GM19463 (cell line): ENCODE data around the gene YEATS4.

Source experiments
- ATAC-seq: cut with Tn5 transposase; IDR thresholded peaks from one replicate; pipeline ENCODE4 v1.9.1; 2021; ENCODE audit warnings: mild to moderate bottlenecking, moderate library complexity; ENCODE audit not compliant: unreplicated experiment

YEATS4 gene

GRCh38 chr12:69341328-69341727, 18.2 kb upstream of the YEATS4 start:
- ATAC-seq: no peak

GRCh38 chr12:69342421-69342820, 17.1 kb upstream of the YEATS4 start:
- no peak for ATAC-seq

- no peak for ATAC-seq
These were observed 16.2 kb upstream of the YEATS4 start for GRCh38 chr12:69343357-69343756.

- ATAC-seq: no peak
These were observed 15.5 kb upstream of the YEATS4 start for GRCh38 chr12:69343885-69344612.

GRCh38 chr12:69345077-69345476, 14.5 kb upstream of the YEATS4 start:
- ATAC-seq: no peak

GRCh38 chr12:69345742-69346141, 13.8 kb upstream of the YEATS4 start:
- ATAC-seq: no peak

GRCh38 chr12:69348162-69348938, 11.2 kb upstream of the YEATS4 start, which contains the start of gene LYZ:
LYZ (plus strand) TSS chr12:69348381; CDS start chr12:69348409, 28 bp downstream.
- ATAC-seq: no peak

- ATAC-seq: no peak
These were observed 9.4 kb upstream of the YEATS4 start for GRCh38 chr12:69350002-69350626.

GRCh38 chr12:69350777-69351176, 8.8 kb upstream of the YEATS4 start:
- ATAC-seq: no peak

- no peak for ATAC-seq
These were observed 7.9 kb upstream of the YEATS4 start for GRCh38 chr12:69351462-69352236.

- ATAC-seq: no peak
These were observed 6.6 kb upstream of the YEATS4 start for GRCh38 chr12:69352904-69353303.

- no peak for ATAC-seq
These were observed 5.4 kb upstream of the YEATS4 start for GRCh38 chr12:69354172-69354555.

- ATAC-seq: no peak
These were observed 4.9 kb upstream of the YEATS4 start for GRCh38 chr12:69354556-69355187.

- no peak for ATAC-seq
These were observed 4.0 kb upstream of the YEATS4 start for GRCh38 chr12:69355363-69356028.

- no peak for ATAC-seq
These were observed 767 bp downstream of the YEATS4 start for GRCh38 chr12:69360348-69360672.

GRCh38 chr12:69366796-69367195, 7.3 kb downstream of the YEATS4 start:
- no peak for ATAC-seq

- ATAC-seq: no peak
These were observed 8.6 kb downstream of the YEATS4 start for GRCh38 chr12:69368171-69368570.

- no peak for ATAC-seq
These were observed 23.5 kb downstream of the YEATS4 start for GRCh38 chr12:69383074-69383473.

GRCh38 chr12:69385038-69385437, 25.5 kb downstream of the YEATS4 start:
- no peak for ATAC-seq

- ATAC-seq: no peak
These were observed 27.4 kb downstream of the YEATS4 start for GRCh38 chr12:69386921-69387320.
